GM19043 (cell line): ENCODE data around the gene HIF3A.
"Not testable (repeated sequence)": the region's sequence is repeated elsewhere in the genome, so short reads cannot be mapped to it uniquely, and the experiment has no call there.

Experiments
- ATAC-seq: cut with Tn5 transposase; IDR thresholded peaks from one replicate; pipeline ENCODE4 v1.9.1; 2021; ENCODE audit warnings: low read depth; ENCODE audit not compliant: unreplicated experiment

The HIF3A gene

GRCh38 chr19:46355234-46356148, 58.6 kb downstream of the HIF3A start:
- no peak for ATAC-seq

- no peak for ATAC-seq
These were observed 59.6 kb downstream of the HIF3A start for GRCh38 chr19:46356149-46357055.

- no peak for ATAC-seq
These were observed 61.2 kb downstream of the HIF3A start for GRCh38 chr19:46357846-46358583.

GRCh38 chr19:46361915-46362314, 65.1 kb downstream of the HIF3A start:
- no peak for ATAC-seq

- no peak for ATAC-seq
These were observed 67.5 kb downstream of the HIF3A start for GRCh38 chr19:46364359-46364758.

GRCh38 chr19:46365561-46365960, 68.7 kb downstream of the HIF3A start:
- no peak for ATAC-seq

- no peak for ATAC-seq
These were observed 69.9 kb downstream of the HIF3A start for GRCh38 chr19:46366620-46367292.

GRCh38 chr19:46367426-46367825, 70.6 kb downstream of the HIF3A start:
- no peak for ATAC-seq

- ATAC-seq, result no peak
These were observed 71.3 kb downstream of the HIF3A start for GRCh38 chr19:46368116-46368515.

- no peak for ATAC-seq
These were observed 73.0 kb downstream of the HIF3A start for GRCh38 chr19:46369817-46370216.

- ATAC-seq, result no peak
These were observed 74.6 kb downstream of the HIF3A start for GRCh38 chr19:46371371-46371901.

GRCh38 chr19:46372901-46373490, 76.2 kb downstream of the HIF3A start:
- ATAC-seq, result no peak

GRCh38 chr19:46373491-46374359, 76.9 kb downstream of the HIF3A start:
- ATAC-seq, result no peak

GRCh38 chr19:46374536-46375475, 78.0 kb downstream of the HIF3A start:
- ATAC-seq, result no peak

- ATAC-seq, result not testable (repeated sequence)
These were observed 78.7 kb downstream of the HIF3A start for GRCh38 chr19:46375476-46376067.

GRCh38 chr19:46376241-46377153, 79.7 kb downstream of the HIF3A start:
- no peak for ATAC-seq
